Kidney (tissue), 14 donors: ENCODE data around the gene HLA-DOB. TPM values are rescaled to one million over a fixed set of nuclear protein-coding genes. Genes with fewer than 3 reads are reported as not detected.
"Not testable (repeated sequence)": the region's sequence is repeated elsewhere in the genome, so short reads cannot be mapped to it uniquely, and the experiment has no call there.

Experiments used
- DNase-seq, 5 donors: peaks; one replicate each; pipeline ENCODE4 v3.0.0-alpha.2; 2013 to 2020
- FAIRE-seq: peaks from 2 replicates; lab custom pipeline; 2012; peaks lifted over from hg19 to GRCh38; lab: Jason Lieb, UNC
- H3K27ac ChIP-seq, 2 donors: one replicate each; pipeline ENCODE4 v1.7.0; 2013; ENCODE audit warnings: low read depth in 2 of 2, low read length in 2 of 2, inconsistent platforms in 1 of 2
- H3K27me3 ChIP-seq: one replicate; pipeline ENCODE4 v1.7.1; 2013; ENCODE audit warnings: low read length, inconsistent platforms; ENCODE audit not compliant: control insufficient read depth, insufficient read depth
- H3K36me3 ChIP-seq, 3 donors: one replicate each; pipeline versions ENCODE4 v1.7.0 to v1.7.1; 2013; ENCODE audit warnings: low read length in 3 of 3, control low read depth in 1 of 3, inconsistent platforms in 1 of 3; ENCODE audit not compliant: insufficient read depth in 3 of 3, control insufficient read depth in 2 of 3
- H3K4me1 ChIP-seq, 3 donors: one replicate each; pipeline versions ENCODE4 v1.7.0 to v1.7.1; 2013; ENCODE audit warnings: low read length in 3 of 3, inconsistent platforms in 1 of 3, low read depth in 1 of 3; ENCODE audit not compliant: control insufficient read depth in 2 of 3, insufficient read depth in 2 of 3
- H3K4me3 ChIP-seq, 3 donors: one replicate each; pipeline versions ENCODE4 v1.7.0 to v1.8.1; 2013; ENCODE audit warnings: low read length in 3 of 3, control low read depth in 1 of 3, inconsistent platforms in 1 of 3
- H3K9ac ChIP-seq, 3 donors: one replicate each; pipeline versions ENCODE4 v1.7.0 to v1.7.1; 2013; ENCODE audit warnings: low read length in 3 of 3, control low read depth in 1 of 3, inconsistent platforms in 1 of 3
- H3K9me3 ChIP-seq, 3 donors: one replicate each; pipeline versions ENCODE4 v1.7.0 to v1.7.1; 2013; ENCODE audit warnings: low read length in 3 of 3, control low read depth in 1 of 3, inconsistent platforms in 1 of 3; ENCODE audit not compliant: control insufficient read depth in 2 of 3, insufficient read depth in 1 of 3
- intact Hi-C: fragments of 100-400 bp; cut with DNase I; formaldehyde crosslinking; loops from one replicate; pipeline ENCODE4 v1.11.1; 2022
- polyA plus RNA-seq: library from polyadenylated mRNA; stranded (reverse); fragments of 350-450 nt; fragmentation: Illumina TruSeq; extraction: RNeasy Lipid Tissue Mini Kit (QIAGEN cat#74804); gene quantifications from one replicate; pipeline ENCODE4 v1.2.3, GENCODE V29; 2014; ENCODE audit warnings: low read depth, low replicate concordance; ENCODE audit not compliant: insufficient read depth
- total RNA-seq: library from RNA; stranded (reverse); fragmentation: NEBNext Ultra II Directional; extraction: Animal tissue kit (Norgen Biotek cat#: 25700); gene quantifications from one replicate; pipeline ENCODE4 v1.2.1, GENCODE V29; 2021
- TF ChIP-seq, protein P1 (sequence below): IDR thresholded peaks from 3 replicates; pipeline ENCODE4 v1.5.1; 2012; ENCODE audit warnings: mild to moderate bottlenecking, moderate library complexity, borderline replicate concordance; ENCODE audit not compliant: insufficient read depth; ENCODE audit errors: extremely low read depth
- donor health status: control.
- donor health status: control.
- donor health status: control.
- donor health status: control.
- donor health status: control.
- donor health status: DM: yes; HTN: yes; CAD: no.
- donor health status: Normal renal cell carcinoma (clear cell type).

HLA-DOB gene
- total and polyA plus RNA-seq, 2 donors from 2014 or later: 1.9 to 6.1 TPM

DNA sequence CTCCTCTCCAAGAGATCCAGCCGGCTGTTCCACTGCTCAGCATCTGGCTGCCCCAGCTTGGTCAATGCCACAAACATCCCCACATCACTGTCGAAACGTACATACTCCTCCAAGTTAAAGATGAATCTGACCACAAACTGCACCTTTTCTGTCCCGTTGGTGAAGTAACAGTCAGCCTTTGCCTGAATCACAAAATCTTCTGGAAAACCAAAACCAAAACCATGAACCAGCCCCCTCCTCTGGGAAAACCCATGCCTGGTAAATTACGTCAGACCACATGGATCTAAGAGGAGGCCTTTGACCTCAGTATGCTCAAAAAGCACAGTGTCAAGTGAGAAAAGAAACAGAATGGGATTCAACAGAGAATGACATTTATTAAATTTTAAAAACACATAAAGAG lies 1.7 kb downstream of the HLA-DOB start:
- TF ChIP-seq, protein P1, sequence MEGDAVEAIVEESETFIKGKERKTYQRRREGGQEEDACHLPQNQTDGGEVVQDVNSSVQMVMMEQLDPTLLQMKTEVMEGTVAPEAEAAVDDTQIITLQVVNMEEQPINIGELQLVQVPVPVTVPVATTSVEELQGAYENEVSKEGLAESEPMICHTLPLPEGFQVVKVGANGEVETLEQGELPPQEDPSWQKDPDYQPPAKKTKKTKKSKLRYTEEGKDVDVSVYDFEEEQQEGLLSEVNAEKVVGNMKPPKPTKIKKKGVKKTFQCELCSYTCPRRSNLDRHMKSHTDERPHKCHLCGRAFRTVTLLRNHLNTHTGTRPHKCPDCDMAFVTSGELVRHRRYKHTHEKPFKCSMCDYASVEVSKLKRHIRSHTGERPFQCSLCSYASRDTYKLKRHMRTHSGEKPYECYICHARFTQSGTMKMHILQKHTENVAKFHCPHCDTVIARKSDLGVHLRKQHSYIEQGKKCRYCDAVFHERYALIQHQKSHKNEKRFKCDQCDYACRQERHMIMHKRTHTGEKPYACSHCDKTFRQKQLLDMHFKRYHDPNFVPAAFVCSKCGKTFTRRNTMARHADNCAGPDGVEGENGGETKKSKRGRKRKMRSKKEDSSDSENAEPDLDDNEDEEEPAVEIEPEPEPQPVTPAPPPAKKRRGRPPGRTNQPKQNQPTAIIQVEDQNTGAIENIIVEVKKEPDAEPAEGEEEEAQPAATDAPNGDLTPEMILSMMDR: no peak
- no peak overlapping the region for H3K27ac ChIP-seq
- no peaks in the 10 kb centered on the region for H3K4me1 ChIP-seq
- H3K36me3 ChIP-seq: no peaks in the 10 kb centered on the region
- H3K9me3 ChIP-seq: no peaks in the 10 kb centered on the region
- no peak overlapping the region for H3K4me3 ChIP-seq
- intact Hi-C loops: no loop called here
- no peak overlapping the region for H3K9ac ChIP-seq
- FAIRE-seq (no peak), DNase-seq (no peak)
- no peaks in the 10 kb centered on the region for H3K27me3 ChIP-seq

DNA sequence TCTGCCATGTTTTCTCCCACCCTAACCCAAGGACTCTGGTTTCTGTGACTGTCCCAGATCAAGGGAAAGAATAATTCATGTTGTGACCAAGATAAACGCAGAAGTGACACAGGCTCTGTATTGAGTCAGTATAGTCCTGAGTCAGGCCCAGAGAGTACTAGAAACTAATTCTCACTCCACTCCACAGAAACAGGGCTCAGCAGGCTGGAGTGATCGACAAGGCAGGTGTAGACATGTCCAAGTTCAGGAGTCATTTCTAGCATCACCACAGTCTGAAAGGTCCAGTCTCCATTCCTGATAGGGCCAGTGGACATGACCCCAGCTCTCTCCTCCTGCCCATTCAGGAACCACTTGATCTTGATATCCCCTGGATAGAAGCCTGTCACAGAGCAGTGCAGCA lies 2.7 kb downstream of the HLA-DOB start:
- DNase-seq (no peak), FAIRE-seq (no peak)
- intact Hi-C loops: no loop called here

DNA sequence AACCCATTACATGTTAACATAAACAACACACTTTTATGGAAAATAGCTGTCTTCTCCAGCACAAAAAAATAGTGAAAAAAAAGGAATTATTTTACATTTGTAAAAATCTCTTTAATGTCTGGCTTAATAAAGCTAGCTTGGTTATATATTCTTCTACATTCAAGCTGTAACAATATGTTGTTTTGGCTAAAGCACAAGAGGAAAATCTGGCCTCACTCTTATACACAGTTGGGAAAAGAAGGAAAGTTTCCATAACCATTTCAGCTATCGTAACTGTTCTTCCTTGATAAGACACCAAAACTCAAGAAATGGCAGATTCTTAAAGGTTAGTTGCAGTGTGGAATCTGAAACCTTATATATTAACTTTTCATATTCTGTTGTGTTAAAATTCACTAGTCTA lies 7.6 kb downstream of the HLA-DOB start:
- TF ChIP-seq, protein P1: no peak
- no peak for FAIRE-seq
- no peaks in the 10 kb centered on the region for H3K36me3 ChIP-seq
- no peak overlapping the region for H3K9ac ChIP-seq
- H3K4me1 ChIP-seq: no peaks in the 10 kb centered on the region
- H3K27me3 ChIP-seq: no peaks in the 10 kb centered on the region
- no peak overlapping the region for H3K4me3 ChIP-seq
- H3K27ac ChIP-seq: no peak overlapping the region
- H3K9me3 ChIP-seq: no peaks in the 10 kb centered on the region
- no peak for DNase-seq
- intact Hi-C loops: no loop called here

More for the DNA sequence above, 2.7 kb downstream of the HLA-DOB start:
- Histone ChIP-seq H3K4me1 (no peaks in the 10 kb centered on the region), H3K4me3 (no peak overlapping the region), H3K36me3 (no peaks in the 10 kb centered on the region), H3K9ac (no peak overlapping the region), H3K27ac (no peak overlapping the region), H3K9me3 (no peaks in the 10 kb centered on the region), H3K27me3 (no peaks in the 10 kb centered on the region)
- TF ChIP-seq, protein P1: no peak

DNA sequence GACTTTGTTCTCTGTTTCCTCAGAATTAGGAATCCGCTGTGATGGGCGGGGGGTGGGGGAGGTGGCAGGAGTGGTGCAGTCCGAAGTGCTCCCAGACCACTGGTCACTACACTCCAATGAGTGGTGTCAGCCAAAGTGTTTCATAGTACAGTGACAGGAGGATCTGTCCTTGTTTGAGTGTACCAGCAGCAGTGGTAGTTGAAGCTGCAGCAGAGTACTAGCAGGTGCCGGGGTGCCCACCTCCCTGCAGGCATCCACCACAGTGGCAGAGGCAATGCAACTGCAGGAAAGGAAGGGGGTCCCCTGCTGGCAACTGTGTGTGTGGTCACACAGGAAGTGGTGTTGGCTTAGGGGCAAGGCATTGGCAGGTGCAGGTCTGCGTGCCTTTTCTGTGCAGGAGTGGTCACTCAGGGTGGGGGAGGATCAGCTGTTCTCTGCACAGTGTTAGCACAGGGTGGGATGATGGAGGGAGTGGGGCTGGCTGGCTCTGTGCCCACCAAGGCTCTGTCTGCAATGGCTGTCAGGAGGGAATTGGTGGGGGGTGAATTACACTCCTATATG lies 9.7 kb downstream of the HLA-DOB start:
- no peak for DNase-seq
- H3K36me3 ChIP-seq: no peaks in the 10 kb centered on the region
- no peaks in the 10 kb centered on the region for H3K4me1 ChIP-seq
- TF ChIP-seq, protein P1: no peak
- no peaks in the 10 kb centered on the region for H3K9me3 ChIP-seq
- no peak overlapping the region for H3K27ac ChIP-seq
- no peak overlapping the region for H3K9ac ChIP-seq
- no peak overlapping the region for H3K4me3 ChIP-seq
- no peak for FAIRE-seq
- H3K27me3 ChIP-seq: no peaks in the 10 kb centered on the region
- intact Hi-C loops: no loop called here

DNA sequence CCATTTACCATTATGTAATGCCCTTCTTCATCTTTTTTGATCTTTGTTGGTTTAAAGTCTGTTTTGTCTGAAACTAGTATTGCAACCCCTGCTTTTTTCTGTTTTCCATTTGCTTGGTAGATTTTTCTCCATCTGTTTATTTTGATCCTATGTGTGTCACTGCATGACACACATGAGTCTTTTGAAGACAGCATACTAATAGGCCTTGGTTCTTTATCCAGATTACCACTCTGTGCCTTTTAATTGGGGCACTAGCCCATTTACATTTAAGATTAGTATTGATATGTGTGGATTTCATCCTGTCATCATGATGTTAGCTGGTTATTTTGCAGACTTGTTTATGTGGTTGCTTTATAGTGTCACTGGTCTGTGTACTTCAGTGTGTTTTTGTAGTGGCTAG lies 11.4 kb downstream of the HLA-DOB start:
- H3K4me3 ChIP-seq, H3K27me3 ChIP-seq, H3K4me1 ChIP-seq, H3K27ac ChIP-seq, DNase-seq, intact Hi-C loops, H3K9ac ChIP-seq, FAIRE-seq, H3K36me3 ChIP-seq, H3K9me3 ChIP-seq: not testable (repeated sequence)
